ENCODE results near the gene CTDP1. TPM values are rescaled to one million over a fixed set of nuclear protein-coding genes. Genes with fewer than 3 reads are reported as not detected.
"Not testable (repeated sequence)": the region's sequence is repeated elsewhere in the genome, so short reads cannot be mapped to it uniquely, and the experiment has no call there.

Gene CTDP1
- total RNA-seq, 4 donors from 2014 or later = 16.7 to 25.3 (median 21.6) TPM

DNA sequence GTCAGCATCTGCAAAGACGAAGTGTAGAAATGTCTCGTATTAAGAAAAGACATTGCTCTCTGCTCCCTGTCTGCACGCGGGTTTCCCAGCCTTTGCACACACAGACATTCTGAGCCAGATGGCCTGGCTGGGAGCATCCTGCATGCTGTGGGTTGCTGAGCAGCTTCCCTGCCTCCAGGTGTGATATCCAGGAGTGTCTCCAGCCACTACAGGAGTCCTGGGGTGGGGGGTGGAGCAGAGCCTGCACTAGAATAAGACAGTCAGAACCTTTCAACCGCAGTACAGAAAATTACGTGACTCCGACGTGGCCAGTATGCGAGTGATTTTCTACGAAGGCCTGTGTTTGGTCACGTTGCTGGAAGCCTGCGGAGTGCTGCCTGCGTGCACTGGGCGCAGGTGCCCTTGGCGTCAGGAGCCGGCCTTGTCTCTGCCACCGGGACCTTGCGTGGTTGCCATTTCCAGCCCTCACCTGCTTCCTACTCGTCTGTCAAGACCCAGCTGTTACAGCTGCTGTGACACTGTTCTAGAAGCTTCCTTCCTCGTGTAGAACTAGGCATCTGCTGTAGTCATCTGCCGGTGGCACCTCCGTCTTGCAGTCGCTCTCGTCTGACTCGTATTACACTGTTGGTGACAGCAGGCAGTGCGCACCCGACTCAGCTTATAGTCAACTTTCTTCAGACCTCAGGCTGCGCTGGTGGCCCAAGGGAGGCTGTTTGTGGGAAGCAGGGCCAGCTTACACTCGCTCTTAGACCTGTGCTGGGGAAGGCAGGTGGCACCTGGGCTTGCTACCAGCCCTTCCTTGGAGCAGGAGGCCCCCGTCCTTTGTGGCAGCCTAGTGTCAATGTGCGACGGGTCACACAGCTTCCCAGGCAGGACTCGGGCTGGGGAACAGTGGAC is 11.2 kb downstream of the CTDP1 start:
- Histone ChIP-seq H3K4me3 (no peak overlapping the region), H3K4me1 (no peaks in the 10 kb centered on the region), H3K27ac (no peak overlapping the region), H3K36me3 (peaks cover 0 to 8% of the 10 kb centered on the region in 2 donors), H3K27me3 (no peaks in the 10 kb centered on the region), H3K9me3 (no peaks in the 10 kb centered on the region)
- WGBS, 2 donors (ENCODE audit: low coverage in 1 of 2) = 93 to 94% methylated on average over 8 to 14 of the region's 33 CpGs
- ATAC-seq = no peak
- TF ChIP-seq POLR2AphosphoS5 (IDR thresholded peaks at IDR 0.05) = no peak
- no peak for TF ChIP-seq POLR2A (IDR thresholded peaks at IDR 0.05)
- TF ChIP-seq, protein P1, sequence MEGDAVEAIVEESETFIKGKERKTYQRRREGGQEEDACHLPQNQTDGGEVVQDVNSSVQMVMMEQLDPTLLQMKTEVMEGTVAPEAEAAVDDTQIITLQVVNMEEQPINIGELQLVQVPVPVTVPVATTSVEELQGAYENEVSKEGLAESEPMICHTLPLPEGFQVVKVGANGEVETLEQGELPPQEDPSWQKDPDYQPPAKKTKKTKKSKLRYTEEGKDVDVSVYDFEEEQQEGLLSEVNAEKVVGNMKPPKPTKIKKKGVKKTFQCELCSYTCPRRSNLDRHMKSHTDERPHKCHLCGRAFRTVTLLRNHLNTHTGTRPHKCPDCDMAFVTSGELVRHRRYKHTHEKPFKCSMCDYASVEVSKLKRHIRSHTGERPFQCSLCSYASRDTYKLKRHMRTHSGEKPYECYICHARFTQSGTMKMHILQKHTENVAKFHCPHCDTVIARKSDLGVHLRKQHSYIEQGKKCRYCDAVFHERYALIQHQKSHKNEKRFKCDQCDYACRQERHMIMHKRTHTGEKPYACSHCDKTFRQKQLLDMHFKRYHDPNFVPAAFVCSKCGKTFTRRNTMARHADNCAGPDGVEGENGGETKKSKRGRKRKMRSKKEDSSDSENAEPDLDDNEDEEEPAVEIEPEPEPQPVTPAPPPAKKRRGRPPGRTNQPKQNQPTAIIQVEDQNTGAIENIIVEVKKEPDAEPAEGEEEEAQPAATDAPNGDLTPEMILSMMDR (IDR thresholded peaks at IDR 0.05) = no peak
- no peak for TF ChIP-seq EP300 (IDR thresholded peaks at IDR 0.05)

- Histone ChIP-seq H3K36me3 (peaks cover 0 to 20% of the 10 kb centered on the region in 2 donors), H3K4me3 (no peak overlapping the region), H3K27me3 (no peaks in the 10 kb centered on the region), H3K9me3 (no peaks in the 10 kb centered on the region), H3K27ac (no peak overlapping the region), H3K4me1 (no peaks in the 10 kb centered on the region)
- 78 to 87% methylated on average over 3 of the region's 14 CpGs for WGBS, 2 donors (ENCODE audit: low coverage in 1 of 2)
- no peak for ATAC-seq
- TF ChIP-seq POLR2AphosphoS5 (IDR thresholded peaks at IDR 0.05) (no peak), POLR2A (IDR thresholded peaks at IDR 0.05) (no peak), EP300 (IDR thresholded peaks at IDR 0.05) (no peak)
- TF ChIP-seq, protein P1 (IDR thresholded peaks at IDR 0.05) = no peak
Measured at GRCh38 chr18:79692056-79692455, 12.5 kb downstream of the CTDP1 start.

GRCh38 chr18:79692886-79693285 is 13.3 kb downstream of the CTDP1 start:
- ATAC-seq = no peak
- TF ChIP-seq, protein P1 (IDR thresholded peaks at IDR 0.05) = no peak
- TF ChIP-seq POLR2A (IDR thresholded peaks at IDR 0.05) = no peak
- no peak for TF ChIP-seq POLR2AphosphoS5 (IDR thresholded peaks at IDR 0.05)
- H3K9me3 ChIP-seq = no peaks in the 10 kb centered on the region
- no peaks in the 10 kb centered on the region for H3K4me1 ChIP-seq
- H3K27ac ChIP-seq = no peak overlapping the region
- peaks cover 0 to 29% of the 10 kb centered on the region in 2 donors for H3K36me3 ChIP-seq
- no peak overlapping the region for H3K4me3 ChIP-seq
- H3K27me3 ChIP-seq = no peaks in the 10 kb centered on the region
- 81 to 91% methylated on average over 4 to 11 of the region's 12 CpGs for WGBS, 2 donors (ENCODE audit: low coverage in 1 of 2)

- Histone ChIP-seq H3K4me3 (no peak overlapping the region), H3K27me3 (no peaks in the 10 kb centered on the region), H3K4me1 (no peaks in the 10 kb centered on the region), H3K9me3 (no peaks in the 10 kb centered on the region), H3K27ac (no peak overlapping the region), H3K36me3 (peaks cover 0 to 37% of the 10 kb centered on the region in 2 donors)
- WGBS, 2 donors (ENCODE audit: low coverage in 1 of 2) = 79 to 88% methylated on average over 3 to 16 of the region's 31 CpGs
- peak; percentile 17 for ATAC-seq
- TF ChIP-seq POLR2A (IDR thresholded peaks at IDR 0.05) (no peak), POLR2AphosphoS5 (IDR thresholded peaks at IDR 0.05) (no peak), EP300 (IDR thresholded peaks at IDR 0.05) (no peak)
- TF ChIP-seq, protein P1 (IDR thresholded peaks at IDR 0.05) = no peak
Measured at GRCh38 chr18:79693561-79694205, 14.1 kb downstream of the CTDP1 start.

GRCh38 chr18:79694206-79694894 is 14.7 kb downstream of the CTDP1 start:
- H3K9me3 ChIP-seq, H3K27me3 ChIP-seq, H3K4me3 ChIP-seq, ATAC-seq, H3K27ac ChIP-seq, H3K4me1 ChIP-seq: not testable (repeated sequence)
- peaks cover 0 to 43% of the 10 kb centered on the region in 2 donors for H3K36me3 ChIP-seq
- 52 to 71% methylated on average over 2 to 11 of the region's 32 CpGs for WGBS, 2 donors (ENCODE audit: low coverage in 1 of 2)

All from gastroesophageal sphincter (tissue), 4 donors.